IMR-90 (cell line): ENCODE results near the gene POGK. TPM values are rescaled to one million over a fixed set of nuclear protein-coding genes. Genes with fewer than 3 reads are reported as not detected.

ENCODE experiments used
- ATAC-seq: fragments of 200-7000 bp; cut with Tn5 transposase; 2 replicates; pipeline ENCODE4 v1.9.1; 2020; ENCODE audit warnings: low read depth, mild to moderate bottlenecking, moderate library complexity
- BruUV-seq: library from RNA; stranded (reverse); fragments of 400-500 nt; replicated peaks from 2 replicates; lab custom pipeline; 2021; lab: Mats Ljungman, UMichigan
- CTCF ChIA-PET: fragments of 300-600 bp; formaldehyde crosslinking; extraction: SDS; loops from one replicate; lab custom pipeline; 2021; ENCODE audit warnings: antibody characterized with exemption; lab: Yijun Ruan, JAX
- POLR2A ChIA-PET: fragments of 300-600 bp; sonication (Branson Sonifier 250); formaldehyde crosslinking; loops from one replicate; lab custom pipeline; 2022; ENCODE audit warnings: antibody characterized with exemption; ENCODE audit not compliant: unreplicated experiment; lab: Charles Lee
- DNase-seq: peaks from one replicate; pipeline ENCODE4 v3.0.0; 2013
- H2AFZ ChIP-seq: replicated peaks from 2 replicates; pipeline ENCODE3; 2013; ENCODE audit warnings: low read length, mild to moderate bottlenecking; ENCODE audit not compliant: poor library complexity
- H2AK5ac ChIP-seq: 2 replicates; pipeline ENCODE4 v1.6.1; 2013; ENCODE audit warnings: low read depth, low read length, inconsistent platforms
- H2AK9ac ChIP-seq: replicated peaks from 2 replicates; pipeline ENCODE3; 2013; ENCODE audit warnings: mild to moderate bottlenecking, low read depth, low read length, moderate library complexity; ENCODE audit not compliant: poor library complexity
- H2BK120ac ChIP-seq: 2 replicates; pipeline ENCODE4 v1.6.1; 2013; ENCODE audit warnings: low read depth, low read length, inconsistent platforms
- H2BK15ac ChIP-seq: 3 replicates; pipeline ENCODE4 v1.6.1; 2013; ENCODE audit warnings: low read depth, low read length, inconsistent platforms
- H2BK20ac ChIP-seq: 2 replicates; pipeline ENCODE4 v1.6.1; 2013; ENCODE audit warnings: low read depth, mild to moderate bottlenecking, inconsistent platforms, low read length, moderate library complexity
- H2BK5ac ChIP-seq: 2 replicates; pipeline ENCODE4 v1.6.1; 2013; ENCODE audit warnings: mild to moderate bottlenecking, low read depth, low read length, inconsistent platforms; ENCODE audit not compliant: poor library complexity, severe bottlenecking
- H3K14ac ChIP-seq: replicated peaks from 2 replicates; pipeline ENCODE4 v1.6.1; 2013; ENCODE audit warnings: low read depth, low read length, inconsistent platforms
- H3K18ac ChIP-seq: 2 replicates; pipeline ENCODE4 v1.6.1; 2013; ENCODE audit warnings: low read depth, low read length, control low read depth
- H3K23ac ChIP-seq: 2 replicates; pipeline ENCODE4 v1.6.1; 2013; ENCODE audit warnings: low read depth, low read length, inconsistent platforms
- H3K27ac ChIP-seq: 2 replicates; pipeline ENCODE4 v1.5.1; 2013; ENCODE audit warnings: mild to moderate bottlenecking, control low read depth, low read length; ENCODE audit not compliant: insufficient read depth
- H3K27me3 ChIP-seq: 2 replicates; pipeline ENCODE4 v1.6.1; 2013; ENCODE audit warnings: low read length; ENCODE audit not compliant: control insufficient read depth, insufficient read depth
- H3K36me3 ChIP-seq: 2 replicates; pipeline ENCODE4 v1.6.1; 2013; ENCODE audit warnings: low read length, mixed read lengths; ENCODE audit not compliant: control insufficient read depth, insufficient read depth
- H3K4ac ChIP-seq: 2 replicates; pipeline ENCODE4 v1.6.1; 2013; ENCODE audit warnings: low read depth, low read length, inconsistent platforms
- H3K4me1 ChIP-seq: 2 replicates; pipeline ENCODE4 v1.6.1; 2013; ENCODE audit warnings: low read length, mixed read lengths; ENCODE audit not compliant: control insufficient read depth, insufficient read depth
- H3K4me2 ChIP-seq: 2 replicates; pipeline ENCODE4 v1.6.1; 2013; ENCODE audit warnings: low read depth, mild to moderate bottlenecking, control low read depth, low read length, moderate library complexity
- H3K4me3 ChIP-seq: 2 replicates; pipeline ENCODE4 v1.5.1; 2013; ENCODE audit warnings: low read depth, mild to moderate bottlenecking, control low read depth, low read length, moderate library complexity; ENCODE audit not compliant: insufficient read depth
- H3K56ac ChIP-seq: 2 replicates; pipeline ENCODE4 v1.6.1; 2013; ENCODE audit warnings: low read length, inconsistent platforms; ENCODE audit not compliant: insufficient read depth; ENCODE audit errors: extremely low read depth
- H3K79me1 ChIP-seq, 2 experiments: 2 replicates each; pipeline ENCODE4 v1.6.1; 2013; ENCODE audit warnings: low read length in 2 of 2, inconsistent platforms in 1 of 2, low read depth in 1 of 2
- H3K9ac ChIP-seq: 2 replicates; pipeline ENCODE4 v1.6.1; 2013; ENCODE audit warnings: low read depth, low read length, control low read depth
- H3K9me1 ChIP-seq: 2 replicates; pipeline ENCODE4 v1.6.1; 2013; ENCODE audit warnings: low read length, inconsistent platforms; ENCODE audit not compliant: insufficient read depth
- H3K9me3 ChIP-seq: 2 replicates; pipeline ENCODE4 v1.6.1; 2013; ENCODE audit warnings: low read length; ENCODE audit not compliant: control insufficient read depth, insufficient read depth
- H4K20me1 ChIP-seq: 2 replicates; pipeline ENCODE4 v1.6.1; 2013; ENCODE audit warnings: low read length, inconsistent platforms; ENCODE audit not compliant: insufficient read depth
- H4K5ac ChIP-seq: 2 replicates; pipeline ENCODE4 v1.6.1; 2013; ENCODE audit warnings: mild to moderate bottlenecking, low read depth, low read length, control low read depth
- H4K8ac ChIP-seq, 2 experiments: 2 replicates each; pipeline ENCODE4 v1.6.1; 2013; ENCODE audit warnings: low read depth in 2 of 2, low read length in 2 of 2, control low read depth in 1 of 2, inconsistent platforms in 1 of 2
- H4K91ac ChIP-seq: 2 replicates; pipeline ENCODE4 v1.6.1; 2013; ENCODE audit warnings: low read depth, low read length, inconsistent platforms; ENCODE audit not compliant: insufficient read depth
- BHLHE40 ChIP-seq: fragments of 150-350 bp; IDR thresholded peaks from 2 replicates; pipeline ENCODE4 v1.6.1; 2016; ENCODE audit warnings: mild to moderate bottlenecking, low read depth, low read length
- CEBPB ChIP-seq: IDR thresholded peaks from 2 replicates; pipeline ENCODE4 v1.6.1; 2012; ENCODE audit warnings: low read depth, low read length, improper control_type of control experiment
- ELK1 ChIP-seq: fragments of 150-350 bp; IDR thresholded peaks from 2 replicates; pipeline ENCODE4 v1.6.1; 2016; ENCODE audit warnings: low read depth, mild to moderate bottlenecking, low read length, moderate library complexity, borderline replicate concordance
- POLR2A ChIP-seq: IDR thresholded peaks from 2 replicates; pipeline ENCODE4 v1.6.1; 2012; ENCODE audit warnings: mild to moderate bottlenecking, low read depth, low read length
- RCOR1 ChIP-seq: IDR thresholded peaks from 2 replicates; pipeline ENCODE4 v1.6.1; 2012; ENCODE audit warnings: mild to moderate bottlenecking, low read length, improper control_type of control experiment; ENCODE audit not compliant: insufficient replicate concordance
- RFX5 ChIP-seq: IDR thresholded peaks from 2 replicates; pipeline ENCODE4 v1.8.0; 2012; ENCODE audit warnings: low read depth, mild to moderate bottlenecking, low read length, moderate library complexity
- USF2 ChIP-seq: fragments of 150-350 bp; IDR thresholded peaks from 2 replicates; pipeline ENCODE4 v1.6.1; 2017; ENCODE audit warnings: mild to moderate bottlenecking, antibody characterized with exemption, low read length, low read depth
- WGBS, 2 experiments: methylation state at CpG; one replicate each; pipeline versions ENCODE4 v1.1.5 to v1.1.7; 2013; ENCODE audit warnings: missing lambda C conversion rate in 2 of 2; ENCODE audit not compliant: insufficient read length in 1 of 2; ENCODE audit errors: extremely low coverage in 2 of 2; 5-methylcytosine and 5-hydroxymethylcytosine counted together
- dilution Hi-C: fragments of 300-500 bp; cut with HindIII; formaldehyde crosslinking; loops from one replicate; pipeline ENCODE4 v1.14.3; 2018; ENCODE audit warnings: low sequenced_read_pairs; ENCODE audit not compliant: unreplicated experiment
- in situ Hi-C: fragments of 300-500 bp; cut with MboI; formaldehyde crosslinking; loops from 3 replicates; pipeline ENCODE4 v1.14.3; 2019; ENCODE audit warnings: low sequenced_read_pairs, inconsistent platforms, mixed read lengths
- intact Hi-C: fragments of 100-400 bp; cut with micrococcal nuclease; formaldehyde crosslinking; loops from 2 replicates; pipeline ENCODE4 v1.10.0; 2022
- polyA plus RNA-seq, 3 experiments: library from polyadenylated mRNA; depleted of rRNA; stranded (reverse); fragments of >200 nt; gene quantifications; 2 replicates each; pipeline ENCODE4 v1.2.3, GENCODE V29; 2012; ENCODE audit warnings: low replicate concordance in 1 of 3
- total RNA-seq: library from RNA; depleted of rRNA; stranded (reverse); fragments of >200 nt; gene quantifications from 2 replicates; pipeline ENCODE4 v1.2.3, GENCODE V29; 2012

Gene POGK
- total and polyA plus RNA-seq, 2 of the 4 experiments (the other 2 are of a cell fraction) = 11.3 to 25.6 TPM

- TF ChIP-seq RCOR1 = no peak
- no peak for TF ChIP-seq CEBPB
- TF ChIP-seq USF2 = no peak
- no peak for TF ChIP-seq RFX5
- no peak for TF ChIP-seq ELK1
- TF ChIP-seq BHLHE40 = no peak
- no peak for TF ChIP-seq POLR2A
- WGBS, 2 experiments = no CpG with 5 or more reads among the region's 4 CpGs
Measured at GRCh38 chr1:166870584-166870983, 31.3 kb downstream of the POGK start.

More at GRCh38 chr1:166870584-166870983, 31.3 kb downstream of the POGK start:
- Histone ChIP-seq H2BK15ac (no peak overlapping the region), H4K91ac (no peak overlapping the region), H3K27me3 (no peaks in the 10 kb centered on the region), H3K14ac (no peak overlapping the region), H3K23ac (no peak overlapping the region), H3K9me3 (no peaks in the 10 kb centered on the region), H2AFZ (no peak overlapping the region), H3K79me1 (peaks cover 36 to 39% of the 10 kb centered on the region in 2 experiments), H2AK5ac (no peak overlapping the region), H3K18ac (no peak overlapping the region), H3K4me1 (peaks cover 2% of the 10 kb centered on the region; the same call in 1 of the 2 replicates), H4K8ac (no peak overlapping the region), H3K4ac (no peak overlapping the region), H3K4me2 (no peak overlapping the region), H3K36me3 (peaks cover 11% of the 10 kb centered on the region), H3K9me1 (peaks cover 7% of the 10 kb centered on the region; the same call in 1 of the 2 replicates), H2BK20ac (no peak overlapping the region), H3K27ac (no peak overlapping the region), H4K20me1 (no peaks in the 10 kb centered on the region; the same call in none of the 2 replicates), H3K9ac (no peak overlapping the region), H2AK9ac (no peak overlapping the region), H2BK5ac (no peak overlapping the region), H2BK120ac (no peak overlapping the region), H4K5ac (no peak overlapping the region), H3K4me3 (no peak overlapping the region), H3K56ac (no peak overlapping the region)
- dilution Hi-C loops = no loop called here
- no TSS peak for BruUV-seq
- POLR2A ChIA-PET = no interaction called here
- DNase-seq = no peak
- in situ Hi-C loops = no loop called here
- CTCF ChIA-PET = no interaction called here
- intact Hi-C loops = no loop called here
- ATAC-seq = no peak
